GM18870 (cell line): ENCODE measurements around the gene PRCD.

Experiments
- ATAC-seq: cut with Tn5 transposase; IDR thresholded peaks from one replicate; pipeline ENCODE4 v1.9.1; 2021; ENCODE audit warnings: moderate library complexity; ENCODE audit not compliant: unreplicated experiment

The PRCD gene

GRCh38 chr17:76588182-76588581 is 48.3 kb downstream of the PRCD start:
- ATAC-seq, result no peak

- no peak for ATAC-seq
Measured at GRCh38 chr17:76593384-76593826, 53.6 kb downstream of the PRCD start.

DNA sequence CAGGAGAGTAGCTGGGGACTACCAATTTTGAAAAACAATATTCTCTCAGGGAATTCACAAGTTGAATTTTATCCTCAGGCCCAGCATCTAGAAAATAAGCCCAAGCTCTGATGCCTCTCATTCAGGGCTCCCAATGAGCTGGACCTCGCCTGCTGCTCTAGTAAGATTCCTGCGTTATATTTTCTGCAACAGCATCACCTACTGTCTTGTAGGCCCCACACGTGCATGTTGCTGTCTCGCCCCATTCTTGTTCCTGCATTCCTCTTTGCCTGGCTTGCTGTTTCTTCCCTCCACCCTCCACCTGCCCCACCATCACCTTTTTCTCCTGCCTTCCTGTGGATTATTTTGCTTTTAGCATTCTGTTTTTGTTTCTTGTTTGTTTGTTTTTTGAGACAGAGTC is 54.1 kb downstream of the PRCD start:
- ATAC-seq, result no peak

DNA sequence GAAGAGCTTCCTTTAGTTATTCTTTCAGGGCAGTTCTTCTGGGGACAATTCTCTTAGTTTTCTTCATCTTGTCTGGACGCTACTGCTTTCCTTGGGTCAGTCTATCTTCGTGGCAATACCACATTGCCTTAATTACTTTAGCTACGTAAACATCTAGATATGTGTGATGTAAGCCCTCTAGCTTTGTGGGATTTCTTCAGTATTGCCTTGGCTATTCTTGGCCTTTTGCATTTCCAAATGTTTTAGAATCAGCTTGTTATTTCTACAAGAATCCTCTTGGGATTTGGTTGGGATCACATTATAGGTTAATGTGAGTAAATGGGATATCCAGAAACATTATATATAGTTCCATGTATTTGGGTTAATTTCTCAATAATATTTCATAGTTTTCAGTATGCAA is 54.8 kb downstream of the PRCD start:
- no peak for ATAC-seq
